Fibroblast of pulmonary artery (primary cell): Measurements from ENCODE around the gene DDX39B.
A peak's percentile ranks its signal among the peaks of the same experiment; 100 is the strongest.

Experiments used
- DNase-seq: peaks from one replicate; pipeline ENCODE4 v3.0.0-alpha.2; 2010; ENCODE audit warnings: low read depth
- H3K4me3 ChIP-seq: replicated peaks from 2 replicates; pipeline ENCODE4 v1.5.1; 2011; ENCODE audit warnings: low read depth, mild to moderate bottlenecking, control low read depth, low read length, moderate library complexity
- CTCF ChIP-seq: IDR thresholded peaks from 2 replicates; pipeline ENCODE4 v1.5.1; 2011; ENCODE audit warnings: mild to moderate bottlenecking, control low read depth, low read length, inconsistent platforms; ENCODE audit errors: missing control alignments

Gene DDX39B

GRCh38 chr6:31585491-31585890 lies 43.7 kb upstream of the DDX39B start:
- DNase-seq = no peak
- peak; percentile 20 for TF ChIP-seq CTCF
- no peak overlapping the region for H3K4me3 ChIP-seq

GRCh38 chr6:31582230-31582643 lies 40.4 kb upstream of the DDX39B start, which contains the start of gene LTB:
Gene LTB (minus strand): TSS chr6:31582424. CDS start chr6:31582417, 7 bp downstream.
- DNase-seq = no peak
- no peak for TF ChIP-seq CTCF
- peak within 1 kb of the TSS; percentile 86 for H3K4me3 ChIP-seq

GRCh38 chr6:31581434-31582229 lies 39.8 kb upstream of the DDX39B start:
- H3K4me3 ChIP-seq = peak overlapping the region; percentile 86
- no peak for DNase-seq
- TF ChIP-seq CTCF = no peak

- TF ChIP-seq CTCF = peak; percentile 64
- peak overlapping the region; percentile 86 for H3K4me3 ChIP-seq
- DNase-seq = peak; percentile 82
These were observed 39.1 kb upstream of the DDX39B start for GRCh38 chr6:31580807-31581433.

GRCh38 chr6:31580438-31580740 lies 38.6 kb upstream of the DDX39B start:
- no peak for TF ChIP-seq CTCF
- peak overlapping the region; percentile 86 for H3K4me3 ChIP-seq
- no peak for DNase-seq

- TF ChIP-seq CTCF = no peak
- no peak overlapping the region for H3K4me3 ChIP-seq
- no peak for DNase-seq
These were observed 38.0 kb upstream of the DDX39B start for GRCh38 chr6:31579546-31580437.
